ENCODE data around the gene TMEM127.
A peak's percentile ranks its signal among the peaks of the same experiment; 100 is the strongest.
"Not testable (repeated sequence)": the region's sequence is repeated elsewhere in the genome, so short reads cannot be mapped to it uniquely, and the experiment has no call there.

Gene TMEM127

DNA sequence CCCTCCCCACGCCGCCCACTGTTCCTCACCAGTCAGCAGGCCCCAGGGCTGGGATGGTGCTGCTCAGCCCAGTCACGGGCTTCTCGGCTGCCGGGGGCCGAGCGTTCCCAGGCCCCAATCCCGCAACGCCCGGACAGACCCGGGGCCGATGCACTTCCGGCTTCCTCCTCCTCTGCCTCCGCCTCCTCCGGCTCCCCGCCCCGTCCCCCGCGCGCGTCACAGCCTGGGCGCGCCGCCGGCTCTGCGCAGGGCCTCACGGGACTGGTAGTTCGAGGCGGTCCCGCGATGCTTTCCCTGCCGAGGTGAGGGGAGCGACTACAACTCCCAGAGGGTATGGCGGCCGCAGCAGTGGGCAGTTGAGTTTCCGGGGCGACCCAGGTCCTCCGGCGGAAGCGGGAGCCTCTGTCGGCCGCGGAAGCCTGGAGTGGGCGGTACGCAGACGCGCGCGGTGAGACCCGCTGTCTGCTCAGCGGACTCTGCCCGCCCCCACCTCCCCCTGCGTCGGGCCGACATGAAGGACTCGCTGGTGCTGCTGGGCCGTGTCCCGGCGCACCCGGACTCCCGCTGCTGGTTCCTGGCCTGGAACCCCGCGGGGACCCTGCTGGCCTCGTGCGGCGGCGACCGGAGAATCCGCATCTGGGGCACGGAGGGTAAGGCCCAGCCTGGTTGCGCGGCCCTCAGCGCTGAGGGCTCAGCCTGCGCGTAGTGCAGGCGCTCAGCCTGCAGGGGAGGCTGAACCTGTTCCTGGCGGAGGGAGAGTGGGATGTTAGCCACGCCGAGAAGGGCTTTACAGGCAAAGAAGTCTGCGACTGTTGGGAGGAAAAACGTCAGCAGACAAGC lies at the start of gene TMEM127, which contains the start of gene CIAO1:
Gene TMEM127, minus strand, starts transcription at position 158 of the 840 bp plus-strand sequence. CDS start 616 bp downstream, outside the sequence.
Gene CIAO1, plus strand, starts transcription at position 386 of the 840 bp plus-strand sequence. Its CDS starts 126 bp downstream, at position 512.
- DNase-seq = peak; percentile 94

DNA sequence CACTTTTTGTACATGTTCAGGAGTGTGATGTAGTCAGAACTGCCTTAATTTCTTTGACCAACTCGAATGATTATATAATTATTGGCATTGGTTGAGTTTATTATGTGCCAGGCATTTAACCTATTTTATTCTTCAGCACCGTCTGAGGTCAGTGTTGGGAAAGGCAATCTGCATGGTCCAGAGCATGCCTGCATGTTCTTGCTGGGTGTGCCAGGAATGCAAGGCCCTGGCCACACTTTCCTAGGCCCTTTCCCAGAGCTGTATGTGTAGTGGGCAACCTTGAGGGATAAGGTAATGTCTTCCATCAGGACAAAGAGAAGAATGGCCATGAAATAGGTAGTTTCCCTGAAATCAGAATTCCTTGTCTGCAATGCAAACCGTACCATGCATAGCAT lies 49.2 kb upstream of the TMEM127 start:
- no peak for DNase-seq

GRCh38 chr2:96308248-96308647 lies 42.5 kb upstream of the TMEM127 start:
- no peak for DNase-seq

GRCh38 chr2:96306370-96306769 lies 40.6 kb upstream of the TMEM127 start:
- no peak for DNase-seq

DNA sequence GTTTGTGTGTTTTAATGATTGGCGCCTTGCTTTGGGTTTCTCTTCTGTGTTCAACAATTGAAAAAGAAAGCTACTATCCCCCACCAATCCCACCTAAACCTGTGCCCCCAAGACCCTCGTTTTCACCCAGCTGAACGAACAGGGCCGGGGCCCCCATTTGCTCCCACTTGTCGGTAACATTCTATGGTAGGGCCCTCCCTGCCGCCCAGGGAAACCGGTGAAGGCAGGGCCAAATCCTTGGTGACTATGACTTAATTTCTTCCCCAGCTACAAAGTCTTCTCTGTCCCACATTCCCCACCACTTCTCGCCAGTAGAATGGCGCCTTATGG lies 40.1 kb upstream of the TMEM127 start:
- no peak for DNase-seq

GRCh38 chr2:96305091-96305978 lies 39.5 kb upstream of the TMEM127 start, which contains the start of gene SNRNP200:
SNRNP200 (minus strand) TSS chr2:96305546; CDS start chr2:96305437, 109 bp downstream.
- DNase-seq = peak; percentile 84

GRCh38 chr2:96304606-96305005 lies 38.8 kb upstream of the TMEM127 start:
- no peak for DNase-seq

- no peak for DNase-seq
These were observed 36.1 kb upstream of the TMEM127 start for GRCh38 chr2:96301865-96302264.

DNA sequence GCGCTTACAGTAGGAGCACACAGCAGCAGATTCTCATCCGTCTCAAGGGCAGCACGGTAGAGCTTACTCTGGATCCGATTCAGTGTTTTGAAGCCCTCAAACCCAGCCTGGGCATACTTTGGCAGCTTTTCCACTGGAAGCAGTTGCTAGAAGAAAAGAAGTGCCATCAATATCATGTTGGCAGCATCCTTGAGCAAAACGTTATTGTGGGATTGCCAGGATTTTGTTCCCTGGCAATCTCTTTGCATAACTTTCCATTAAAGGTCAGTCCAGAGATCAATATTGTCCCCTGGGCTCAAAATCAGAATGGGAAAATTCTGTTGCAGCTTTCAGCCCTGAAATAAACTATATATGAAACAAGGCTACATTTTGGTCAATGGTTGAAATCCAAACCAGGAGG lies 31.1 kb upstream of the TMEM127 start:
- DNase-seq = no peak

- not testable (repeated sequence) for DNase-seq
These were observed 28.5 kb upstream of the TMEM127 start for GRCh38 chr2:96294271-96294670.

DNA sequence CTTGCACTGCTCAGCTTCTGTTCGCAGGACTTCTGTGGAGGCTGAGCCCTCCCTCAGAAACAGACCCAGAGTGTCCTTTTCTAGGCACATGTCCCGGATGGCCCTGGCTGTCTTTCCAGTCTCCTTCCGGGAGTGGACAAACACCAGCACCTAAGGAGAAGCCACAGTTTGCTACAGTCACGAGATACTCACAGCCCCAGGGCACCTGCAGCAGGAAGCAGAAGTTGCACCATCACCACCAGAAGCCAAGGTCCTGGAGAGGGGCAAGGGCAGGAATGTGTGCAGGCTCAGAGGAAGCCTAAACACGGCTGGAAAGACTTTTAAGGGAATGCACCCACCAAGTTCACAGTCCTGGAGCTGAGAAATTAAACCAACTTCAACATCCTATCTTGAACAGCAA lies 26.0 kb upstream of the TMEM127 start:
- DNase-seq = no peak

DNA sequence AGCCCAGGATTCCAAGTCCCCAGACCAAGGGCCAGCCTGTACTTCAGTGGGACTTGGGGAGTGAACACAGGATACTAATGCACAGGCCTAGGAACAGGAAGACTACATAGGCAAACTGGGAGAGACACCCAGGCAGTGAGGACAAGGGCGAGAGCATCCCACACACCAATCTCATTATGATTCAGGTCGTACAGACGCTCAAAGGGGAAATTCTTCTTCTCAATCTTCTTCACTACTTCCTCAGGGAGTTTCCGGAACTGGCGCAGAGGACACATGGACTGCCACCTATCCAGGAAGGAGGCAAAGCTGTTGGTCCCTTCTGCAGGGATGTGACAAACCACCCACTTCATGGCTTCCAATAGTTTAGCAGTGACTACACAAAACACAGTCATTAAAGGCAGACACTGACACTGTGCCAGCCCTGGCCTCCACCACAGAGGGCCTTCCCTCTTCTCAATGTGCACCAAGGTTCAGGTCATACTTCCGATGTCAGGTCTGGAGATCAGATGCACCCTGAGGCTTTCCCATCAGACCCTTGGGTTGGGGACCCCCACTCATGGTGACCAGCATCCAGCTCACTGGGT lies 21.6 kb upstream of the TMEM127 start:
- no peak for DNase-seq

DNA sequence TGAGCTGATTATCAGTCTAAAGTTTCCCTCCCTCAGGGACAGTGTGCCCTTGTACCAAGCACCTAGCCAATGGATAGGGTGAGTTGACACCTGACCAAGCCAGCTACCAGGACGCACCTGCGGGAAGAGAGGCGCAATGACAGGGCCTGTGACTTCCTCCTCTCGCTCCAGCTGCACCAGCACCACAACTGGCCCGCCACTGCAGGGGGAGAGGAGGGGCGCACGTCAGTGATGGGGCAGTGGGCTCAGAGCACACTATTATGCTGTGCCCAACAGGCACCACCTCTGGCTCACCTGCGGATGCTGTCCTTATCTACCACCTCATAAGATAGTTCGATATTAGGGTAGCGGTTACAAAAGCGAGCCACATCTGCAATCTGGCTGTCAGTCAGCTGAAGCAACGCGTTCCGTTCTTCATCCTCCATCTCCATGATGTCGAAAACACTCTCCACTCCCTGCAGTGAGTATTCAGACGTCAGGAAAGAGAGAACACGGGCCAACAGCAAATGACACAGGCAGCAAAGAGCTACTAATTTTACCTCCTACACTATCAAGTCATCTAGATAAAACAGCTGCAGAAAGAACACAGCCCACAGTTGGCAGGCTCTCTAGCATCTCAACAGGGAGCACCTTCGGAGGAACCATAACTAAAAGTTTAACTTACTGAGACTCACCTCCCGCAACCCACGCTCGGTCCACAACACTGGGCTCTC lies 11.1 kb upstream of the TMEM127 start:
- DNase-seq = no peak

- no peak for DNase-seq
These were observed 8.7 kb upstream of the TMEM127 start for GRCh38 chr2:96274355-96275056.

DNA sequence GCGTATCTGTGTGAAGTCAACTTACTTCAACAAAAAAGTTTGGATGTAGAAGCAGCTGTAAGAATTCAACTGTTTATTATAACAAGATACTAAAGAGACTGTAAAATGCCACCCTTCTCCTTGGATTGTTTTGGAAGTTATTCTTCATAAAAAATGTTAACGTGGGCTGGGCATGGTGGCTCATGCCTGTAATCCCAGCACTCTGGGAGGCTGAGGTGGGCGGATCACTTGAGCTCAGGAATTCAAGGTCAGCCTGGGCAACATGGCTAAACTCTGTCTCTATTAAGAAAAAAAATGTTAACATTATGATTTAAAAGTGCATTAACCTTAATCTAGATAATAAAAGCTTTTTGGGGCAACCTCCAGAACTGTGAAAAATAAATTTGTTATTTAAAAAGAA lies 8.0 kb upstream of the TMEM127 start:
- no peak for DNase-seq

DNA sequence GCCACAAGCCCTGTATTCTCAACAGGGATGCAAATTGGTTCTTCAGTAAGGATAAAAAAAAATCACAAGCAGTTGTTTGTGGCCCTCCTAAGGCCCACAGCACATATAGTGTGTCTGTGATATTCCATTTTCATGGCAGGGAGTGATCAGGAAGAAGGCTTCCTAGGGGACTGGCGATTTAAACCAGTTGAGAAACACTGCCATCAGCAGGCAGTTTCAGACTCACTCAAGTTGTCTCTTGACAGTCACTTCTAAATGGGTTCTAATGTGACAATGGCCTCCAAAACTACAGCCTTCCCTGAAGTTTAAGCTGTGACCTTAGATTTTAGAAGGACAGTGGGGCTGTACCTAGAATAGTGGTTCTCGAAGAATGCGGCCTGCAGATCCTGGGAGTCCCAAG lies 6.2 kb upstream of the TMEM127 start:
- DNase-seq = no peak

DNA sequence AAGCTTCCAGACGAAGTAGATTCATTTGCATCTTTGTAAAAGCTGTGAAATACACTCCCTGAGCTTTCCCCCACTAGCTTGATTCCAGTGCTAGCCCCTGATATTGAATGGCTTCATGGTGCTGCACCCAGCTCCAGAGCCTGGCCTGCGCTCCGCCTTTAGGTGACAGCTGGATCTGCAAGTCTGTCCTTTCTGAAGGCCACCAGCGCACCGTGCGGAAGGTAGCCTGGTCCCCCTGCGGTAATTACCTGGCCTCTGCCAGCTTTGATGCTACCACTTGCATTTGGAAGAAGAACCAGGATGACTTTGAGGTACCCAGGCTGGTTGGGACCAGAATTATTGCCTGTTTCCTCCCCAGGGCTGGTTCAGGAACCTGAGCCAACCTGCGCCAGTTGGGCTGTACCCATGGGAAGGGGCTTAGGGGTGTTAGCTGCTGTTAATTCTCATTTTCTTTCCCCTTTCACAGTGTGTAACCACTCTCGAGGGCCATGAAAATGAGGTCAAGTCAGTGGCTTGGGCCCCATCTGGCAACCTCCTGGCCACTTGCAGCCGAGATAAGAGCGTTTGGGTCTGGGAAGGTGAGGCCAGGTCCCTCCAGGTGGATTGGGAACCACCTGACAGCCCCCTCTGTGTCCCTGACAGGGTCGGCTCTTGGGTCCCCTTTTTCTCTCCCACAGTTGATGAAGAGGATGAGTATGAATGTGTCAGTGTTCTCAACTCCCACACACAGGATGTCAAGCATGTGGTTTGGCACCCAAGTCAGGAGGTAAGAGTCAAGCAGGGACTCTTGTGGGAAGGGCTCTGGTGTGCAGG lies 1.6 kb upstream of the TMEM127 start:
- DNase-seq = no peak

GRCh38 chr2:96265349-96265839 lies 403 bp downstream of the TMEM127 start:
- no peak for DNase-seq

- no peak for DNase-seq
These were observed 995 bp downstream of the TMEM127 start for GRCh38 chr2:96264656-96265348.

DNA sequence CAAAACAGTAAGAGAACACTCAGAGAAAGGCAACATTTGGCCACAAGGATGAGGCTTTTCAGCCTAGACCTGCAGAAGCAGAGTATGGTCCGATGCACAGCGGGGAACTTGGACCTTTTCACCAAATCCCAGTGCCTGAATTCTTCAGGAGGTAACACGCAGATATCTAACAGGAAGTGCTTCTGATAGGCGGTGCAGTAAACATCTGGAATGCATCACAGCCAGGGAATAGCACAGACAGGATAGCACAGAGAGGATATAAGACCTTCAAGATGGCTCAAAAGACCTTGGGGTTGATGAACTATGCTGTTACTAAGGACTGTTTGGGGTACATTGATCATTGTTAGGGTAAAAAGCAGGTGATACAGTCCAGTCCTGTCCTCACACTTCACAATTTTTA lies 1.7 kb downstream of the TMEM127 start:
- no peak for DNase-seq
